Astrocyte (in vitro differentiated cells and primary cell): ENCODE results near the gene PRKCE. TPM values are rescaled to one million over a fixed set of nuclear protein-coding genes. Genes with fewer than 3 reads are reported as not detected.

Experiments
- DNase-seq: peaks from one replicate; pipeline ENCODE4 v3.0.0-alpha.2; 2010; ENCODE audit warnings: low read depth
- FAIRE-seq: peaks from 2 replicates; lab custom pipeline; 2011; peaks lifted over from hg19 to GRCh38; lab: Jason Lieb, UNC
- H2AFZ ChIP-seq: 2 replicates; pipeline ENCODE4 v1.6.0; 2012; ENCODE audit warnings: low read depth, low read length, inconsistent platforms
- H3K27ac ChIP-seq: 2 replicates; pipeline ENCODE4 v1.5.1; 2011; ENCODE audit warnings: low read depth, low read length, inconsistent platforms
- H3K27me3 ChIP-seq: 2 replicates; pipeline ENCODE4 v1.6.0; 2011; ENCODE audit warnings: low read length, inconsistent platforms; ENCODE audit not compliant: insufficient read depth
- H3K36me3 ChIP-seq: 2 replicates; pipeline ENCODE4 v1.5.1; 2011; ENCODE audit warnings: low read length, inconsistent platforms; ENCODE audit not compliant: insufficient read depth
- H3K4me1 ChIP-seq: 2 replicates; pipeline ENCODE4 v1.5.1; 2011; ENCODE audit warnings: low read length, inconsistent platforms; ENCODE audit not compliant: insufficient read depth
- H3K4me2 ChIP-seq: 2 replicates; pipeline ENCODE4 v1.6.0; 2012; ENCODE audit warnings: low read length, inconsistent platforms
- H3K4me3 ChIP-seq: 2 replicates; pipeline ENCODE4 v1.5.1; 2011; ENCODE audit warnings: low read depth, mild to moderate bottlenecking, low read length, inconsistent platforms; ENCODE audit not compliant: insufficient read depth
- H3K79me2 ChIP-seq: 2 replicates; pipeline ENCODE4 v1.6.0; 2012; ENCODE audit warnings: mild to moderate bottlenecking, low read length, inconsistent platforms; ENCODE audit not compliant: insufficient read depth
- H3K9ac ChIP-seq: 2 replicates; pipeline ENCODE4 v1.6.0; 2012; ENCODE audit warnings: mild to moderate bottlenecking, low read length, inconsistent platforms
- H3K9me3 ChIP-seq: 2 replicates; pipeline ENCODE4 v1.5.1; 2012; ENCODE audit warnings: low read depth, mild to moderate bottlenecking, low read length, inconsistent platforms; ENCODE audit not compliant: insufficient read depth
- H4K20me1 ChIP-seq: 2 replicates; pipeline ENCODE4 v1.6.0; 2012; ENCODE audit warnings: low read length, inconsistent platforms; ENCODE audit not compliant: insufficient read depth
- H3K27ac Mint-ChIP-seq: one replicate; pipeline ENCODE4 v1.8.0; 2021; ENCODE audit warnings: mild to moderate bottlenecking, mixed read lengths; ENCODE audit not compliant: unreplicated experiment
- H3K27me3 Mint-ChIP-seq: one replicate; pipeline ENCODE4 v1.8.0; 2021; ENCODE audit warnings: low read depth, mixed read lengths; ENCODE audit not compliant: unreplicated experiment
- H3K36me3 Mint-ChIP-seq: one replicate; pipeline ENCODE4 v1.8.0; 2021; ENCODE audit warnings: low read depth, mixed read lengths; ENCODE audit not compliant: unreplicated experiment
- H3K4me1 Mint-ChIP-seq: one replicate; pipeline ENCODE4 v1.8.0; 2021; ENCODE audit warnings: low read depth, mixed read lengths; ENCODE audit not compliant: unreplicated experiment
- H3K4me3 Mint-ChIP-seq: one replicate; pipeline ENCODE4 v1.8.0; 2021; ENCODE audit warnings: mild to moderate bottlenecking, moderate library complexity, mixed read lengths; ENCODE audit not compliant: unreplicated experiment
- H3K9me3 Mint-ChIP-seq: one replicate; pipeline ENCODE4 v1.8.0; 2021; ENCODE audit warnings: mild to moderate bottlenecking, mixed read lengths; ENCODE audit not compliant: unreplicated experiment
- EZH2 ChIP-seq: IDR thresholded peaks from 2 replicates; pipeline ENCODE4 v1.6.1; 2012; ENCODE audit warnings: mild to moderate bottlenecking, low read length, inconsistent platforms; ENCODE audit not compliant: insufficient read depth
- total RNA-seq: library from RNA; stranded (reverse); gene quantifications from 2 replicates; pipeline ENCODE4 v1.2.1, GENCODE V29; 2021
- TF ChIP-seq, protein P1 (sequence below): IDR thresholded peaks from 2 replicates; pipeline ENCODE4 v1.5.1; 2011; ENCODE audit warnings: low read depth, mild to moderate bottlenecking, inconsistent platforms, low read length, moderate library complexity; ENCODE audit not compliant: insufficient read depth

The PRKCE gene
- total RNA-seq, 1 donor from 2014 or later: 12.8 TPM

DNA sequence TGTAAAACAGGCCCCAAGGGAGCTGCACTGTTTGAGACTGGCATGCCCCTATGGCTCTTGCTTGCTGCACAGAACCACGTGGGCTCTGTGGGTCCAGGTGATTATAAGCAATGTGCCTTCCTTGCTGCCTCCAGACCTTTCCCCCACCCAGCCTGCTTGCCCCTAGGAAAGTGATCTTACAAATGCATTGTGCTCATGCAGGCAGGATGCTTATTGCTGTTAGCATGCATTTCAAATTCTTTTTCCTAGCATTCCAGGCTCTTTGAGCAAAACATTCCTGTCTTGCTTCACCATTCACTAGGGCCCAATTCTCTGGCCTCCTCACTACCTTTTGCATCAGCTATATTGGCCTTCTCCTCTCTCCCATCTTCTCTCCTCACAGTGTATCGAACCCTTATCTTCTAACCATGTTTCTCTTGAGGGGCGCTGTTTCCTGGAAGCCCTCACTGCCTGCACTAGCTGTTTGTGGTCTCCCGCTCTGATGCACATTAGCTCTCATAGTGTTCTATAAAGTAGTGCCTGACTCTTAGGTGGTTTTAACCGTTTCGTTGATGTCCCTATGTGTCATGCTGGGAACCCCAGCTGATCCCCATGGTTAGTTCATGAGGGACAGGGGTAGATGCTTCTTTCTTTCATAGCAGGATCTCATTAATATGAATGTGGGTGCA lies 492.8 kb downstream of the PRKCE start:
- Mint-ChIP-seq H3K4me3 (no peak overlapping the region), H3K4me1 (peaks cover 16% of the 10 kb centered on the region), H3K27ac (no peak overlapping the region), H3K36me3 (peaks cover 23% of the 10 kb centered on the region), H3K9me3 (peaks cover 1% of the 10 kb centered on the region), H3K27me3 (peaks cover 7% of the 10 kb centered on the region)
- Histone ChIP-seq H3K4me2 (no peak overlapping the region), H2AFZ (no peak overlapping the region), H3K9ac (no peak overlapping the region), H3K27ac (no peak overlapping the region), H4K20me1 (no peaks in the 10 kb centered on the region), H3K9me3 (no peaks in the 10 kb centered on the region), H3K4me1 (no peaks in the 10 kb centered on the region), H3K4me3 (no peak overlapping the region), H3K27me3 (no peaks in the 10 kb centered on the region), H3K36me3 (no peaks in the 10 kb centered on the region), H3K79me2 (no peaks in the 10 kb centered on the region)
- TF ChIP-seq, protein P1, sequence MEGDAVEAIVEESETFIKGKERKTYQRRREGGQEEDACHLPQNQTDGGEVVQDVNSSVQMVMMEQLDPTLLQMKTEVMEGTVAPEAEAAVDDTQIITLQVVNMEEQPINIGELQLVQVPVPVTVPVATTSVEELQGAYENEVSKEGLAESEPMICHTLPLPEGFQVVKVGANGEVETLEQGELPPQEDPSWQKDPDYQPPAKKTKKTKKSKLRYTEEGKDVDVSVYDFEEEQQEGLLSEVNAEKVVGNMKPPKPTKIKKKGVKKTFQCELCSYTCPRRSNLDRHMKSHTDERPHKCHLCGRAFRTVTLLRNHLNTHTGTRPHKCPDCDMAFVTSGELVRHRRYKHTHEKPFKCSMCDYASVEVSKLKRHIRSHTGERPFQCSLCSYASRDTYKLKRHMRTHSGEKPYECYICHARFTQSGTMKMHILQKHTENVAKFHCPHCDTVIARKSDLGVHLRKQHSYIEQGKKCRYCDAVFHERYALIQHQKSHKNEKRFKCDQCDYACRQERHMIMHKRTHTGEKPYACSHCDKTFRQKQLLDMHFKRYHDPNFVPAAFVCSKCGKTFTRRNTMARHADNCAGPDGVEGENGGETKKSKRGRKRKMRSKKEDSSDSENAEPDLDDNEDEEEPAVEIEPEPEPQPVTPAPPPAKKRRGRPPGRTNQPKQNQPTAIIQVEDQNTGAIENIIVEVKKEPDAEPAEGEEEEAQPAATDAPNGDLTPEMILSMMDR: no peak
- FAIRE-seq: no peak
- no peak for DNase-seq

DNA sequence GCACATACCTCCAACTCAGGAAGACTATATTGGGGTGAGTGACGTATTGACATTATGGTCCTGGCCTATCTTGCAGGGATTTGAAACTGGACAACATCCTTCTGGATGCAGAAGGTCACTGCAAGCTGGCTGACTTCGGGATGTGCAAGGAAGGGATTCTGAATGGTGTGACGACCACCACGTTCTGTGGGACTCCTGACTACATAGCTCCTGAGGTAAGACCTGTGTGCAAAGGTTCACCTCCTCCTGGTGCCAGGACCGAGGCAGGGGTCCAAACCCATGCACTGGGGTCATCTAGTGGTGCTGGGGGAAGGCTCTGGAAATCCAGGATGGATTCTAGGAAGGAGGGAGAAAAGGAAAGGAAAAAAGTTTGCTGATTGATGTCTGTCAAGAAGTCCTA lies 493.5 kb downstream of the PRKCE start:
- Histone ChIP-seq H3K4me3 (no peak overlapping the region), H3K9me3 (no peaks in the 10 kb centered on the region), H3K9ac (no peak overlapping the region), H3K4me2 (no peak overlapping the region), H3K4me1 (no peaks in the 10 kb centered on the region), H3K36me3 (no peaks in the 10 kb centered on the region), H2AFZ (no peak overlapping the region), H3K27me3 (no peaks in the 10 kb centered on the region), H4K20me1 (no peaks in the 10 kb centered on the region), H3K79me2 (no peaks in the 10 kb centered on the region), H3K27ac (no peak overlapping the region)
- H3K4me3 Mint-ChIP-seq: no peak overlapping the region
- peaks cover 16% of the 10 kb centered on the region for H3K4me1 Mint-ChIP-seq
- peaks cover 1% of the 10 kb centered on the region for H3K9me3 Mint-ChIP-seq
- H3K27ac Mint-ChIP-seq: no peak overlapping the region
- H3K27me3 Mint-ChIP-seq: peaks cover 7% of the 10 kb centered on the region
- no peak for TF ChIP-seq EZH2
- TF ChIP-seq, protein P1: no peak
- no peak for DNase-seq
- peaks cover 23% of the 10 kb centered on the region for H3K36me3 Mint-ChIP-seq
- no peak for FAIRE-seq

DNA sequence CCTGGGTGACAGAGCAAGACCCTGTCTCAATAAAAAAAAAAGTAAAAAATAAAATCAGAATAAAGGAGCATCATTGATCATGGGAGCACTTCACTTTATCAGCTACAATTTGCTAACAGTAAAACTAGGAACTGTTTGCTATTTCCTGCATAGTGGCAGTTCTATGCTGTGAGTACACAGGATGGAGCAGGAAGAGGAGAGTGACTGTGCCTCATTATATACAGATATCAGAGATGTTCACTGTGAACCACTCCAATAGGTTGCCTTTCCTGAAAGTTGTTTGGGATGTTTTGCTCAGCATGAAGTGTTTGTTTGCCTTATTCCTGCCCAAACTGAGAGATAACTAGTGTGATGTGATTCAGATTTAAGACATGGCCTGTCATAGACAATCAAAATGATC lies 494.4 kb downstream of the PRKCE start:
- FAIRE-seq (no peak), DNase-seq (no peak)
- Histone ChIP-seq H3K4me2 (no peak overlapping the region), H2AFZ (no peak overlapping the region), H4K20me1 (no peaks in the 10 kb centered on the region), H3K27ac (no peak overlapping the region), H3K4me1 (peaks cover 5% of the 10 kb centered on the region), H3K79me2 (no peaks in the 10 kb centered on the region), H3K9ac (no peak overlapping the region), H3K4me3 (no peak overlapping the region), H3K27me3 (no peaks in the 10 kb centered on the region), H3K9me3 (no peaks in the 10 kb centered on the region), H3K36me3 (no peaks in the 10 kb centered on the region)
- H3K27ac Mint-ChIP-seq: no peak overlapping the region
- TF ChIP-seq, protein P1: no peak
- no peak for TF ChIP-seq EZH2
- H3K4me1 Mint-ChIP-seq: peaks cover 24% of the 10 kb centered on the region
- peaks cover 25% of the 10 kb centered on the region for H3K36me3 Mint-ChIP-seq
- H3K4me3 Mint-ChIP-seq: no peak overlapping the region
- peaks cover 1% of the 10 kb centered on the region for H3K9me3 Mint-ChIP-seq
- H3K27me3 Mint-ChIP-seq: peaks cover 7% of the 10 kb centered on the region
